Karpas-422 (cell line): ENCODE data around the gene NAA50. TPM values are rescaled to one million over a fixed set of nuclear protein-coding genes. Genes with fewer than 3 reads are reported as not detected.
A peak's percentile ranks its signal among the peaks of the same experiment; 100 is the strongest.

Experiments used
- DNase-seq: peaks from one replicate; pipeline ENCODE4 v3.0.0-alpha.2; 2015
- H2AFZ ChIP-seq: fragments of 200-600 bp; sonication (generic); 2 replicates; pipeline ENCODE4 v1.6.1; 2014; ENCODE audit warnings: antibody characterized with exemption, low read length, mixed read lengths
- H3K27ac ChIP-seq: fragments of 200-600 bp; sonication (generic); 2 replicates; pipeline ENCODE4 v1.5.1; 2014; ENCODE audit warnings: mild to moderate bottlenecking, low read length, moderate library complexity
- H3K27me3 ChIP-seq: fragments of 200-600 bp; sonication (generic); 2 replicates; pipeline ENCODE4 v1.6.1; 2014; ENCODE audit warnings: low read length, mixed read lengths
- H3K36me3 ChIP-seq: fragments of 200-600 bp; sonication (generic); 2 replicates; pipeline ENCODE4 v1.6.1; 2014; ENCODE audit warnings: low read length, mixed read lengths; ENCODE audit not compliant: insufficient read depth
- H3K4me1 ChIP-seq: fragments of 200-600 bp; sonication (generic); 2 replicates; pipeline ENCODE4 v1.6.1; 2014; ENCODE audit warnings: mild to moderate bottlenecking, low read length, mixed read lengths
- H3K4me2 ChIP-seq: fragments of 200-600 bp; sonication (generic); 2 replicates; pipeline ENCODE4 v1.6.1; 2014; ENCODE audit warnings: low read length, low read depth, mild to moderate bottlenecking; ENCODE audit not compliant: poor library complexity, severe bottlenecking
- H3K4me3 ChIP-seq: fragments of 200-600 bp; sonication (generic); 2 replicates; pipeline ENCODE4 v1.5.1; 2014; ENCODE audit warnings: mild to moderate bottlenecking, antibody characterized with exemption, low read length, mixed read lengths
- H3K79me2 ChIP-seq: fragments of 200-600 bp; sonication (generic); 2 replicates; pipeline ENCODE4 v1.6.1; 2014; ENCODE audit warnings: mild to moderate bottlenecking, low read length, mixed read lengths
- H3K9ac ChIP-seq: fragments of 200-600 bp; sonication (generic); 2 replicates; pipeline ENCODE4 v1.6.0; 2014; ENCODE audit warnings: low read length
- H3K9me2 ChIP-seq: fragments of 200-600 bp; sonication (generic), shearing (Covaris generic); replicated peaks from 2 replicates; pipeline ENCODE4 v1.6.0; 2014; ENCODE audit warnings: mild to moderate bottlenecking, low read length, moderate library complexity; ENCODE audit not compliant: insufficient read depth
- H3K9me3 ChIP-seq: fragments of 300-700, 200-600 bp; sonication (generic); 2 replicates; pipeline ENCODE4 v1.6.1; 2014; ENCODE audit warnings: low read length, mixed read lengths
- H4K20me1 ChIP-seq: fragments of 200-600 bp; sonication (generic); 2 replicates; pipeline ENCODE4 v1.6.1; 2014; ENCODE audit warnings: mild to moderate bottlenecking, antibody characterized with exemption, low read length, low read depth; ENCODE audit not compliant: insufficient read depth
- total RNA-seq: library from RNA; depleted of rRNA; stranded (reverse); fragments of >200 nt; shearing (Covaris generic); gene quantifications from 2 replicates; pipeline ENCODE4 v1.2.3, GENCODE V29; 2014; ENCODE audit warnings: low replicate concordance

NAA50 gene
- total RNA-seq, 1 experiment from 2014 or later = 181 TPM

- peaks cover 21% of the 10 kb centered on the region for H4K20me1 ChIP-seq
- H2AFZ ChIP-seq = peak overlapping the region; percentile 51
- no peaks in the 10 kb centered on the region for H3K9me2 ChIP-seq
- peak; percentile 50 for DNase-seq
- no peaks in the 10 kb centered on the region for H3K9me3 ChIP-seq
- H3K4me1 ChIP-seq = peaks cover 53% of the 10 kb centered on the region
- peaks cover 89% of the 10 kb centered on the region for H3K79me2 ChIP-seq
- peak overlapping the region; percentile 13; the same call in 1 of the 2 replicates for H3K27ac ChIP-seq
- peak overlapping the region; percentile 81 for H3K9ac ChIP-seq
- peak overlapping the region; percentile 99 for H3K4me2 ChIP-seq
- no peaks in the 10 kb centered on the region for H3K27me3 ChIP-seq
- H3K4me3 ChIP-seq = peak overlapping the region; percentile 94
- H3K36me3 ChIP-seq = 0 out of 2 replicates have a peak, but pooled peaks cover 5% of the 10 kb centered on the region
Measured at GRCh38 chr3:113747283-113748046, 1.4 kb upstream of the NAA50 start.

GRCh38 chr3:113746548-113747282 is 666 bp upstream of the NAA50 start, which contains the start of gene ATP6V1A:
ATP6V1A (plus strand) TSS chr3:113747035; CDS start chr3:113778754, 31,719 bp downstream.
- Histone ChIP-seq H3K27ac (peak within 1 kb of the TSS; percentile 91), H3K9me2 (no peaks in the 10 kb centered on the region), H3K36me3 (0 out of 2 replicates have a peak, but pooled peaks cover 5% of the 10 kb centered on the region), H3K9ac (peak within 1 kb of the TSS; percentile 81), H4K20me1 (peaks cover 21% of the 10 kb centered on the region), H3K4me3 (peak within 1 kb of the TSS; percentile 94), H3K9me3 (no peaks in the 10 kb centered on the region), H3K27me3 (no peaks in the 10 kb centered on the region), H3K4me2 (peak within 1 kb of the TSS; percentile 99), H2AFZ (peak within 1 kb of the TSS; percentile 51), H3K4me1 (peaks cover 61% of the 10 kb centered on the region), H3K79me2 (peaks cover 89% of the 10 kb centered on the region)
- peak; percentile 97 for DNase-seq

- Histone ChIP-seq H2AFZ (no peak overlapping the region), H3K4me1 (peaks cover 71% of the 10 kb centered on the region)
Measured at GRCh38 chr3:113744941-113745755, 901 bp downstream of the NAA50 start.

GRCh38 chr3:113743006-113743630 is 2.9 kb downstream of the NAA50 start:
- Histone ChIP-seq H3K9ac (peak overlapping the region; percentile 81), H3K4me3 (peak overlapping the region; percentile 94), H3K79me2 (peaks cover 91% of the 10 kb centered on the region), H3K4me2 (peak overlapping the region; percentile 99), H3K27me3 (no peaks in the 10 kb centered on the region), H3K36me3 (peaks cover 20% of the 10 kb centered on the region; the same call in 1 of the 2 replicates), H2AFZ (no peak overlapping the region), H3K27ac (peak overlapping the region; percentile 46), H4K20me1 (peaks cover 42% of the 10 kb centered on the region), H3K9me2 (no peaks in the 10 kb centered on the region), H3K9me3 (no peaks in the 10 kb centered on the region), H3K4me1 (peaks cover 72% of the 10 kb centered on the region)
- DNase-seq = no peak

More at GRCh38 chr3:113744941-113745755, 901 bp downstream of the NAA50 start:
- DNase-seq = peak; percentile 93
- peaks cover 91% of the 10 kb centered on the region for H3K79me2 ChIP-seq
- no peaks in the 10 kb centered on the region for H3K9me2 ChIP-seq
- peaks cover 31% of the 10 kb centered on the region for H4K20me1 ChIP-seq
- peaks cover 15% of the 10 kb centered on the region; the same call in 1 of the 2 replicates for H3K36me3 ChIP-seq
- peak overlapping the region; percentile 91 for H3K27ac ChIP-seq
- H3K4me2 ChIP-seq = peak overlapping the region; percentile 99
- H3K9ac ChIP-seq = peak overlapping the region; percentile 81
- peak overlapping the region; percentile 94 for H3K4me3 ChIP-seq
- no peaks in the 10 kb centered on the region for H3K27me3 ChIP-seq
- no peaks in the 10 kb centered on the region for H3K9me3 ChIP-seq

GRCh38 chr3:113741620-113742019 is 4.4 kb downstream of the NAA50 start:
- peak overlapping the region; percentile 52 for H3K27ac ChIP-seq

GRCh38 chr3:113741086-113741485 is 5.0 kb downstream of the NAA50 start:
- no peak for DNase-seq
- Histone ChIP-seq H3K4me3 (peak overlapping the region; percentile 21; the same call in 1 of the 2 replicates), H4K20me1 (peaks cover 62% of the 10 kb centered on the region), H3K27ac (peak overlapping the region; percentile 52), H3K79me2 (peaks cover 99% of the 10 kb centered on the region), H3K9ac (peak overlapping the region; percentile 19; the same call in 1 of the 2 replicates), H3K9me3 (no peaks in the 10 kb centered on the region), H2AFZ (no peak overlapping the region), H3K27me3 (no peaks in the 10 kb centered on the region), H3K4me1 (peaks cover 86% of the 10 kb centered on the region), H3K9me2 (no peaks in the 10 kb centered on the region), H3K4me2 (peak overlapping the region; percentile 99), H3K36me3 (peaks cover 20% of the 10 kb centered on the region; the same call in 1 of the 2 replicates)

More at GRCh38 chr3:113741620-113742019, 4.4 kb downstream of the NAA50 start:
- no peak for DNase-seq
- no peak overlapping the region for H2AFZ ChIP-seq
- peaks cover 94% of the 10 kb centered on the region for H3K79me2 ChIP-seq
- peaks cover 57% of the 10 kb centered on the region for H4K20me1 ChIP-seq
- H3K4me2 ChIP-seq = peak overlapping the region; percentile 99
- H3K4me1 ChIP-seq = peaks cover 85% of the 10 kb centered on the region
- H3K9ac ChIP-seq = peak overlapping the region; percentile 19; the same call in 1 of the 2 replicates
- peak overlapping the region; percentile 21; the same call in 1 of the 2 replicates for H3K4me3 ChIP-seq
- no peaks in the 10 kb centered on the region for H3K9me2 ChIP-seq
- H3K27me3 ChIP-seq = no peaks in the 10 kb centered on the region
- peaks cover 20% of the 10 kb centered on the region; the same call in 1 of the 2 replicates for H3K36me3 ChIP-seq
- H3K9me3 ChIP-seq = no peaks in the 10 kb centered on the region

GRCh38 chr3:113736548-113737089 is 9.4 kb downstream of the NAA50 start:
- Histone ChIP-seq H3K9me2 (no peaks in the 10 kb centered on the region), H3K4me1 (peaks cover 59% of the 10 kb centered on the region), H3K36me3 (peaks cover 35% of the 10 kb centered on the region), H3K79me2 (peaks cover 98% of the 10 kb centered on the region), H3K27ac (peak overlapping the region; percentile 46), H3K27me3 (no peaks in the 10 kb centered on the region), H3K9me3 (no peaks in the 10 kb centered on the region), H3K4me3 (no peak overlapping the region), H4K20me1 (peaks cover 82% of the 10 kb centered on the region), H3K4me2 (peak overlapping the region; percentile 16), H3K9ac (no peak overlapping the region), H2AFZ (no peak overlapping the region)
- peak; percentile 88 for DNase-seq
